Right renal pelvis (tissue), 4 donors: ENCODE results near the gene KRT74. TPM values are rescaled to one million over a fixed set of nuclear protein-coding genes. Genes with fewer than 3 reads are reported as not detected.

Source experiments
- DNase-seq, 4 donors: peaks; one replicate each; pipeline ENCODE4 v3.0.0-alpha.2; 2013; ENCODE audit warnings: low read depth in 4 of 4, low spot score in 3 of 4, missing footprints in 1 of 4
- polyA plus RNA-seq, 4 donors: library from polyadenylated mRNA; unstranded; fragments of 120-200 nt; gene quantifications; one replicate each; pipeline ENCODE4 v1.2.1, GENCODE V29; 2013; ENCODE audit not compliant: insufficient read length in 4 of 4

Gene KRT74
- not detected for polyA plus RNA-seq

GRCh38 chr12:52573743-52574142 lies at the start of gene KRT74:
Gene KRT74, minus strand, starts transcription at chr12:52573843. Its CDS starts 66 bp downstream, at chr12:52573777.
- DNase-seq, result no peak

- no peak for DNase-seq
These were observed 48.7 kb upstream of the KRT74 start for GRCh38 chr12:52622349-52622748.

GRCh38 chr12:52618866-52619265 lies 45.2 kb upstream of the KRT74 start:
- DNase-seq, result no peak

GRCh38 chr12:52618216-52618615 lies 44.6 kb upstream of the KRT74 start, which contains the start of gene KRT73:
Gene KRT73, minus strand, starts transcription at chr12:52618559. Its CDS starts 35 bp downstream, at chr12:52618524.
- DNase-seq, result no peak

GRCh38 chr12:52617403-52617785 lies 43.8 kb upstream of the KRT74 start:
- no peak for DNase-seq

- no peak for DNase-seq
These were observed 43.2 kb upstream of the KRT74 start for GRCh38 chr12:52616680-52617402.

GRCh38 chr12:52615912-52616311 lies 42.3 kb upstream of the KRT74 start:
- no peak for DNase-seq

- DNase-seq, result no peak
These were observed 41.7 kb upstream of the KRT74 start for GRCh38 chr12:52615208-52615868.

GRCh38 chr12:52614381-52615207 lies 41.0 kb upstream of the KRT74 start:
- no peak for DNase-seq

GRCh38 chr12:52613384-52614030 lies 39.9 kb upstream of the KRT74 start:
- DNase-seq, result no peak

- DNase-seq, result no peak
These were observed 39.1 kb upstream of the KRT74 start for GRCh38 chr12:52612431-52613383.

- DNase-seq, result no peak
These were observed 37.4 kb upstream of the KRT74 start for GRCh38 chr12:52611080-52611468.

- DNase-seq, result no peak
These were observed 35.4 kb upstream of the KRT74 start for GRCh38 chr12:52608826-52609630.

- no peak for DNase-seq
These were observed 34.5 kb upstream of the KRT74 start for GRCh38 chr12:52608161-52608560.

- DNase-seq, result no peak
These were observed 33.7 kb upstream of the KRT74 start for GRCh38 chr12:52607314-52607713.

GRCh38 chr12:52606581-52607218 lies 33.1 kb upstream of the KRT74 start:
- DNase-seq, result no peak

GRCh38 chr12:52606096-52606495 lies 32.5 kb upstream of the KRT74 start:
- DNase-seq, result no peak

GRCh38 chr12:52605542-52605941 lies 31.9 kb upstream of the KRT74 start:
- no peak for DNase-seq
